ENCODE data around the gene SIAH3. TPM values are rescaled to one million over a fixed set of nuclear protein-coding genes. Genes with fewer than 3 reads are reported as not detected.

SIAH3 gene
- total and polyA plus RNA-seq, 8 donors: 0.07 to 0.20 (median 0.11) TPM; not detected in 1

DNA sequence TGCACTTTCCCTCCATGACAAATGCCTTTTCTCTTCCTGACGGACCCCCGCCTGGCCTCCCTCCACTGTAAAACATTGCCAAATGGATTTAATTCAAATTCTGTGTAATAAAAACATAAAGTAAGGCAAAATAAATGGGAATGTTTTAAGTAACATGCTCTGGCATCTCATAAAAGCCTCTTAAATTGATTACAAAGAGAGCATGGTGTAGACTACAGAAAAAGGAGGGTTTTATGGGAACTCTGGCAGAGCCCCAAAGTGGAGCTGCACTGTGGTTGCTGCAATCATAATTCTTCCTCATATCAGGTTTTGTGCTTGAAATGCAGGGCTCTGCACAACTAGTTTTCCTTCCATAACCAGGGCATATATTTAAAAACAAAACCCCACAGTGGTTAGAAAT lies 44.3 kb upstream of the SIAH3 start:
- ATAC-seq (no peak), DNase-seq (peak in 2 of 4 donors; percentile 16 to 36)
- intact Hi-C loops (cut with DNase I): no loop called here
- H3K36me3 ChIP-seq: no peaks in the 10 kb centered on the region
- no peaks in the 10 kb centered on the region for H3K4me1 ChIP-seq
- TF ChIP-seq, protein P1, sequence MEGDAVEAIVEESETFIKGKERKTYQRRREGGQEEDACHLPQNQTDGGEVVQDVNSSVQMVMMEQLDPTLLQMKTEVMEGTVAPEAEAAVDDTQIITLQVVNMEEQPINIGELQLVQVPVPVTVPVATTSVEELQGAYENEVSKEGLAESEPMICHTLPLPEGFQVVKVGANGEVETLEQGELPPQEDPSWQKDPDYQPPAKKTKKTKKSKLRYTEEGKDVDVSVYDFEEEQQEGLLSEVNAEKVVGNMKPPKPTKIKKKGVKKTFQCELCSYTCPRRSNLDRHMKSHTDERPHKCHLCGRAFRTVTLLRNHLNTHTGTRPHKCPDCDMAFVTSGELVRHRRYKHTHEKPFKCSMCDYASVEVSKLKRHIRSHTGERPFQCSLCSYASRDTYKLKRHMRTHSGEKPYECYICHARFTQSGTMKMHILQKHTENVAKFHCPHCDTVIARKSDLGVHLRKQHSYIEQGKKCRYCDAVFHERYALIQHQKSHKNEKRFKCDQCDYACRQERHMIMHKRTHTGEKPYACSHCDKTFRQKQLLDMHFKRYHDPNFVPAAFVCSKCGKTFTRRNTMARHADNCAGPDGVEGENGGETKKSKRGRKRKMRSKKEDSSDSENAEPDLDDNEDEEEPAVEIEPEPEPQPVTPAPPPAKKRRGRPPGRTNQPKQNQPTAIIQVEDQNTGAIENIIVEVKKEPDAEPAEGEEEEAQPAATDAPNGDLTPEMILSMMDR (IDR thresholded peaks at IDR 0.05): no peak
- H3K4me3 ChIP-seq: no peak overlapping the region
- H3K27me3 ChIP-seq: peaks cover 0 to 10% of the 10 kb centered on the region in 2 donors
- no peak overlapping the region for H3K27ac ChIP-seq
- no peaks in the 10 kb centered on the region for H3K9me3 ChIP-seq

DNA sequence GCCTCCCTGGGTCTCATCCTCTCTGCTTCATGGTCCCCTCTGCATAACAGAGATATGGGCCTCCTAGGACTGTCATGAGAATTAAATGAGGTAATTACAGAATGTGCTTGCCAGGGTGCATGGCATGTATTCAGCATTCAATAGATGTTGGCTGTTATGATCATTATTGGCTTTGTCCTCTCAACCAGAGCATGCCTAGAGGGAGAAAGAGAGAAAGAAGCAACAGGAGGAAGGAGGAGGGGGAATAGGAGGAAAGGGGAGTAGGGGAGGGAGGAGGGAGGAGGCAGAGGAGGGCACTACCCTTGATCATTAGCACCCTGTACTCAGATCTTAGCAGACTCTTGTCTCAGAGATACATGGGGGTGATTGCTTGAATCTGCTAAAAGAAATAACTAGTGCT lies 41.0 kb upstream of the SIAH3 start:
- Histone ChIP-seq H3K4me3 (no peak overlapping the region), H3K9me3 (no peaks in the 10 kb centered on the region), H3K27ac (no peak overlapping the region), H3K27me3 (peaks cover 0 to 10% of the 10 kb centered on the region in 2 donors), H3K36me3 (no peaks in the 10 kb centered on the region), H3K4me1 (no peaks in the 10 kb centered on the region)
- intact Hi-C loops (cut with DNase I): no loop called here
- no peak for ATAC-seq
- TF ChIP-seq, protein P1 (IDR thresholded peaks at IDR 0.05): no peak
- DNase-seq: no peak

DNA sequence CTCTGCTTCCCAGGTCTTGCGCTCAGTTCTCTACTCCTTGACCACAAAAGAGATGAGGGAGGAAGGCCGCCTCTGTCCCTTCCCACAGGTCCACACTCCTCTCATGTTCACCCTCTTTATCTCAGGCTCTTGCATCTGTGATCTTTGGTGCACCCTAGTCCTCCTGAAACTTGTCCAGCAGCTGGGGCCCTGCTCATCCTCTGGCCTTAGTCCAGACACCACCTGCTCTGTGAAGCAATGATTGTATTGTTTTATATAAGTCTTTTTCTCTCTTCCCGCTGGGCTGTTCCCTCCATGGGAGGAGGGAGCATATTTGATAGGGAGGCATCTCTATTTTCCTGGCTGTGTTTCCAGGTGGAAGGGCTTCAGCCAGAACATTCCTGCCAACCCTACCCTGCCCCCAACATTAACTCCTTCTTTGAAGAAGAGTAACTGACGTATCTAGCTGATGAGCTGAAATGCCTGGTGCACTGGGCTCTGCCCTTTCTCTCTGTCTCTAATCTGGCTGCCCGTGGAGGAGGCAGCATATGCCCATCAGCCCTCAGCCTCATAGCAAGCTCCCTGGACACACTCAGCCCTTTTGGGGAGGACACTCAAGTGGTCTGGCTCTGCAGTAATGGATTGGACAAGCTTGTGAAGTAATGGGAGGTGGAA lies 38.2 kb upstream of the SIAH3 start:
- no peak overlapping the region for H3K4me3 ChIP-seq
- intact Hi-C loops (cut with DNase I): no loop called here

DNA sequence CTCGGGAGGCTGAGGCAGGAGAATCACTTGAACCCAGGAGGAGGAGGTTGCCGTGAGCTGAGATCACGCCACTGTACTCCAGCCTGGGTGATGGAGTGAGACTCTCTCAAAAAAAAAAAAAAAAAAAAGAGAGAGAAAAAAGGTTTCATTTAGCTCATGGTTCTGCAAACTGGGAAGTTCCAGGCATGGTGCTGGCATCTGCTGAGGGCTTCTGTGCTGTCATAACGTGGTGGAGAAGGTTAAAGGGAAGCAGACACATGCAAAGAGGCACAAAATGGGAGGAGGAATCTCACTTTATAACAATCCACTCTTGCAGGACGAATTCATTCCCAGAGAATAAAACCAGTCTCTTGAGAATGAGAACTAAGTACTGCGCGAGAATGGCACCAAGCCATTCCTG lies 34.9 kb upstream of the SIAH3 start:
- DNase-seq (no peak), ATAC-seq (no peak)
- H3K9me3 ChIP-seq: no peaks in the 10 kb centered on the region
- H3K4me1 ChIP-seq: no peaks in the 10 kb centered on the region
- no peaks in the 10 kb centered on the region for H3K27me3 ChIP-seq
- TF ChIP-seq, protein P1 (IDR thresholded peaks at IDR 0.05): no peak
- H3K36me3 ChIP-seq: no peaks in the 10 kb centered on the region
- H3K4me3 ChIP-seq: no peak overlapping the region
- H3K27ac ChIP-seq: no peak overlapping the region
- intact Hi-C loops (cut with DNase I): no loop called here

More for the DNA sequence above, 38.2 kb upstream of the SIAH3 start:
- Histone ChIP-seq H3K4me1 (no peaks in the 10 kb centered on the region), H3K27ac (no peak overlapping the region), H3K27me3 (no peaks in the 10 kb centered on the region), H3K36me3 (no peaks in the 10 kb centered on the region), H3K9me3 (no peaks in the 10 kb centered on the region)
- TF ChIP-seq, protein P1 (IDR thresholded peaks at IDR 0.05): no peak
- DNase-seq (no peak), ATAC-seq (no peak)

DNA sequence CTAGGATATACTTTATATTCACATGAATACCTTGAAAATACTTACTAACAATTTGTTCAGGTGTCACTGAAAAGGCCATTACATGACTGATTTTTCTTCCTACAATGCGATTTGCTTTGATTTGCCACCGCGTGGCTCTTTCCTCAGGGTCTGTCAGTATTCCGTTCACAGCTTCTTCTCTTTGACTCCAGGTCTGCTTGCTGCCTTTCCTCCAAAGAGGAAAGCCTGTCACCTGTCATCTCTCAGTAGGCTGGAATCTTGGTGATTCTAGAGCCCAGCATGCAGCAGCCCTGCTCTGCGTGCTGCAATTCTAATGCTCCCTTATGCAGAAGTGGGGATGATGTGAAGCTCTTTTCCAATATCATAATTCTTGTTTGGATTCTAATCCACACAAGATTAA lies 33.6 kb upstream of the SIAH3 start:
- H3K4me3 ChIP-seq: no peak overlapping the region
- H3K27me3 ChIP-seq: no peaks in the 10 kb centered on the region
- no peaks in the 10 kb centered on the region for H3K9me3 ChIP-seq
- TF ChIP-seq, protein P1 (IDR thresholded peaks at IDR 0.05): no peak
- H3K36me3 ChIP-seq: no peaks in the 10 kb centered on the region
- DNase-seq (no peak), ATAC-seq (no peak)
- intact Hi-C loops (cut with DNase I): no loop called here
- H3K27ac ChIP-seq: no peak overlapping the region
- no peaks in the 10 kb centered on the region for H3K4me1 ChIP-seq

All from left lung (tissue), 10 donors.